HG03521 (cell line): ENCODE data around the gene KRTAP4-16.
"Not testable (repeated sequence)": the region's sequence is repeated elsewhere in the genome, so short reads cannot be mapped to it uniquely, and the experiment has no call there.

Experiments used
- ATAC-seq: cut with Tn5 transposase; IDR thresholded peaks from one replicate; pipeline ENCODE4 v1.9.1; 2021; ENCODE audit warnings: mild to moderate bottlenecking, moderate library complexity; ENCODE audit not compliant: unreplicated experiment

Gene KRTAP4-16

GRCh38 chr17:41076788-41077187, 25.2 kb downstream of the KRTAP4-16 start:
- no peak for ATAC-seq

DNA sequence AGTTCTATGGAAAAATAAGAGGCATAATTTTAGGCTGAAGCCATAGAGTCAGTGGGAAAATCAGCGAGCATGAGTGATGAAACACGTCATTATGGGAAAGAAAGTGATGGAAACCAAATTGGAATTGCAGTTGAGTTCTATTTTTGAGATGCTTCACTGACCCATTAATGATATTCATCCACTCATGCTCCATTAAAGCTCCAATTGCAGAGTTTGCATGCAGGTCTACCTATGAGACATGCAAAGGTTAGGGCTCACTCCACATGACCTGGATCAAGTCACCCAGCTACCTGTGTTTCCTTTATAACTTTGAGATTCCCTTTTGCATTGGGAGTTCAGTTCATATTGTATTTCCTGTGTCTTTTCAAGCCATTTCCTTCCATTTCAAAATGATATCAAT, 28.3 kb downstream of the KRTAP4-16 start:
- no peak for ATAC-seq

- ATAC-seq = no peak
Measured at GRCh38 chr17:41071606-41072360, 30.2 kb downstream of the KRTAP4-16 start.

- no peak for ATAC-seq
Measured at GRCh38 chr17:41069031-41069430, 33.0 kb downstream of the KRTAP4-16 start.

DNA sequence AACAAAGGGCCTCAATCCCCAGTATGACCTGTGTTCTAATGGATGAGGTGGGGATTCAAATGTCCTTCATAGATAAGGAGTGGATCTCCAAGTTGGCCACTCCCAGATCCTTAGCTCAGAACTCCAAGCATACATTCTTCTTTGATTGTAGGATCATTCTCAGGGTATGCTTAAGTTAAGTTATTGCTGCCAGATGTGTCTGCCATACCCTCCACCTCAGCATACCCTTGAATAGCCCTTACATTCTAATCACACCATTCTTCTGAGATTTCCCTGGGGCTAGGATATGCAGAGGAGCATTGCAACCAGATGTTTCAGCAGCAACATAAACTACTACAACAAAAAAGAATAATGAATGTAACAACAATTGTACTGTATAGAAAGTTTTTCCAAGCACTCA, 34.7 kb downstream of the KRTAP4-16 start:
- ATAC-seq = no peak

DNA sequence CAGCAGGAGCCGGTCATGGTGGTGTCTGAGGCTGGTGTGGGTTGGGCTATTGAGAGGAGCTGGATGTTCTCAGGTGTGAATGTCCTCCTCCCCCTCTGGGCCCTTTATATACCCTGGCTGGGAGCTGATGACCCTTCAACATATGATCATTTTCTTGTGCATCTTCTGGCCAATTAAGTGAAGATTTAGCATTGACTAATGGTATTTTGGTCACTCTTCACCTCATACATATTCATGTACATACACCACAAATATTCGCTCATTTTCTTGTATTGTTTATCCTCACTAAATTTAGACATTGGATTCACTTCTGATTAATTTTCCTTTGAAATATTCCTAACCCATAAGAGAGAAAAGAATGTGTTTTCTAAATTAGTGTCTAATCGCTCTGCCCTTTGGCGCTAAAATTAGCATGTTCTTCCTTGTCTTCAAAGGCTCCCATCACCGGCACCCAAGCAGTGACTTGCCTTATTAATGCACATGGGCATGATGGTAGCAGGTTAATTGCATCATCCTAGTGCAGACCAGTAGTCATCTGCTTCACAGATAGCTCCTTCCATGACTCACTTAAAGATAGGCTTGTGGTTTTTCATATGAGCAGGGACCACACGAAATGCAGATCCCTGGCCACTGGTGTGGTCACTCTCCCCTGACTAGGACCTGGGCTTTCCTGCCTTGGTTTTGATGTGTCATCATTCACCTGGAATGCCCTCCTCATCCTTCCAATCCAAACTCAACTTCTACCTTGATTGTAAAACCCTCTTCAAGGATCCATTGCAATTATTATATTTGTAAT, 36.0 kb downstream of the KRTAP4-16 start, which contains the start of gene KRTAP2-4:
Gene KRTAP2-4 (minus strand): TSS at position 51 of the 796 bp plus-strand sequence. CDS start 34 bp downstream, at position 17.
- no peak for ATAC-seq

- ATAC-seq = not testable (repeated sequence)
Measured at GRCh38 chr17:41065016-41065689, 36.9 kb downstream of the KRTAP4-16 start.

GRCh38 chr17:41064301-41064700, 37.7 kb downstream of the KRTAP4-16 start:
- ATAC-seq = no peak

DNA sequence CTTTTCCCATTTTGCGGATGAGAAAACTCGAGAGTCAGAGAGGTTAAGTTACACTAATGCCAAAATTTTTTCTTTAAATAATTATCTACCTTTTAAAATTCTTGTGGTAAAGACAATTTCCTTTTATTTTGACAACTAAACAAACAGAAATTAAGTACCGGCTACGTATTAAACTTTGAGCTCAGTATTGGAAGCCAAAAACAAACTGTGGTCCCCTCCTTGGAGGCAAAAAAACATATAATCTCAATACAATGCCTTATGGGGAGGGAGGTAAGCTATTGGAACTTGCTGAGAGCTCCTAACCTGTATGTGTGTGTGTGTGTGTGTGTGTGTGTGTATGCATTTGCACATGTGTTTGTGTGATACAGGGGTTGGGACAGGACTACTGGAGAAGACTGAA, 38.6 kb downstream of the KRTAP4-16 start:
- no peak for ATAC-seq

DNA sequence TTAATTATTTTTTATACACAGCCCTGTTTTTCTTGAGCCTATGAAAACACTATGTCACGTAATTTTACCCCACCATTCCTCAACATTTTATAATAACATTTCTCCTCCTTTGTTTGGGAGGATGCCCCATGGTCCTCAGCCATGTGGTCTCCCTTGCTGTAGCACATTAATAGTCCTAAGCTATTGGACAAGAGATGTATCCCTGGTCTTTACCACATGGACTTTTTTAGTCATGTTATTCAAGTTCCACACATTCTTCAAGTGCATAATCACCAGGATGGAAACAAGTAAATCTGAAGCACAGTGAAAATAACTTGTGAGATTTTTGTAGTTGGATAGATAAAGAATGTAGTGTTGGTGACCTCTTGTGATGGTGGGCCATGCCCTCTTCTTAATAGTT, 40.0 kb downstream of the KRTAP4-16 start:
- no peak for ATAC-seq

- no peak for ATAC-seq
Measured at GRCh38 chr17:41060052-41060604, 41.9 kb downstream of the KRTAP4-16 start, which contains the start of gene KRTAP2-3. Gene KRTAP2-3 (minus strand): TSS chr17:41060114. CDS start chr17:41060050, 64 bp downstream.

DNA sequence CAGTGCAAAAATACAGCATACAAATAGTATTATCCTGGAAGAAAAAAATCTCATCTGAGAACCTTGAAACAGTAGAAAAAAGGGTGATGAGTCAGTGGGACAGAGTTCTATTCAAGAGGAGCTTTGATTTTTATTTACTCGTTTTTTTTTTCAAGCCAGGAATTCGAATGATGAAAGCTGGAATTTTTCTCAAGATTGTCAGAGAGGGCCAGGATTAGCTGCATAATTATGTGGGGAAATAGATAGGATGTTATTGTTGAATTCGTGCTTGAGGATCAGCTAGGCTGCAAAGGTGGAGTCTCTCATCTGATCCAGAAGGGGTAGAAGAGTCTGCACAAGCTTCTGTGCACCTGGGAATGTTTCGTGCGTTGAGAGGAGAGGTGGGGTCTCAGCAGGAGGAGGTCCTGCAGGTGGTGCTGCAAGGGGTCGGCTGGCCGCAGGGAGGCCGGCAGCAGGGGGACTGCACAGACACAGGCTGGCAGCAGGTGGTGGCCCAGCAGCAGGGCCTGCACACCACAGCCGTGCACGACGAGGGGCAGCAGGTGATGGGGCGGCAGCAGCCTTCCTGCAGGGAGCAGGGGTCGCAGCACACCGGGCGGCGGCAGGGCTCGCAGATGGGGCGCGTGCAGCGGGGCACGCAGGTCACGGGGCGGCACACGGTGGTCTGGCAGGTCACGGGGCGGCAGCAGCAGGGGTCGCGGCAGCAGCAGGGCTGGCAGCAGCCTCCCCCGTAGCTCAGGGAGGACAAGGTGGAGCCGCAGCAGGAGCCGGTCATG, 42.5 kb downstream of the KRTAP4-16 start:
- not testable (repeated sequence) for ATAC-seq

DNA sequence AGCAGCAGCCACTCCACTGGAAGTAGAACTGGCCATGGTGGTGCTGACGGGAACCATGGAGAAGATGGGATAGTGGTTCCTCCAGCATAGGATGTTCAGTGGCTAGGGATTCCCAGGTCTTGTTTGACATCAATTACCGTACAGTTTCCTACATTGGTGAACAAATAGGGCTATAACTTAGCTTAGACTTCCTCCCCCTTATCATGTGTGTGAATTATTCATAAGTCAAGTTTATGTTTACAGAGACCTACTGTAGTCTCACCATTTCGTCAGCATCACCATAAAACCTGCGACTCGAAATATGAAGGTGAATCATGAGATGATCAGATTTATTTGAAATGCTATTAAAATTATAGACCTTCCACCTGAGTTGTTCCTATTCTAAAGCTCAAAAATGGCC, 43.3 kb downstream of the KRTAP4-16 start:
- no peak for ATAC-seq

GRCh38 chr17:41057547-41057946, 44.5 kb downstream of the KRTAP4-16 start:
- no peak for ATAC-seq

- ATAC-seq = not testable (repeated sequence)
Measured at GRCh38 chr17:41055130-41055529, 46.9 kb downstream of the KRTAP4-16 start, which contains the start of gene KRTAP2-2. Gene KRTAP2-2 (minus strand): TSS chr17:41055230. CDS start chr17:41055211, 19 bp downstream.

- ATAC-seq = not testable (repeated sequence)
Measured at GRCh38 chr17:41054556-41054955, 47.5 kb downstream of the KRTAP4-16 start.

DNA sequence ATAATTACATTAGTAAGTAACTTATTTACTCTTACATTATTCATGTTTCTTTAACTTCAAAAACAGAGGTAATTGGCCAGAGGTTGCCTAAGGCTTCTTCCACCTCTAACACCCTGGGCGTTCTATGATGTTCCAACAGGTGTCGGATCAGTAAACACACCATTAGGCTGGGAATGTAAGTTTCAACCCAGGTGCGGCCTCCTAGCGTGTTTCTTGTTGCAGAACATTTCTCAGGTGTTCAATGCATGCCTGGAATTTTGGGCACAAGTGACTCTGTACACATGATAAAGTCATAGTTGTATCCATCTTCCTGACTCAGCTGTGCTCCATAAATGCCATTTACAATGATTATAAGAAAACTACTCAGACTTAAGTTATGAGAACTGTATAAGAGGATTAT, 48.0 kb downstream of the KRTAP4-16 start:
- no peak for ATAC-seq

GRCh38 chr17:41052566-41052965, 49.4 kb downstream of the KRTAP4-16 start:
- no peak for ATAC-seq
